H1 (cell line): ENCODE measurements around the gene MSI1. TPM values are rescaled to one million over a fixed set of nuclear protein-coding genes. Genes with fewer than 3 reads are reported as not detected.
A peak's percentile ranks its signal among the peaks of the same experiment; 100 is the strongest.

Source experiments
- CTCF ChIA-PET: fragments of 300-600 bp; sonication (Branson Sonifier 250); formaldehyde crosslinking; loops from one replicate; lab custom pipeline; 2021; ENCODE audit not compliant: partially characterized antibody; lab: Charles Lee
- POLR2A ChIA-PET: fragments of 300-600 bp; sonication (Branson Sonifier 250); formaldehyde crosslinking; loops from one replicate; lab custom pipeline; 2021; ENCODE audit warnings: inconsistent platforms; ENCODE audit not compliant: partially characterized antibody; lab: Charles Lee
- DNase-seq, 2 experiments: peaks; one replicate each; pipeline versions ENCODE4 v3.0.0 to v3.0.0-alpha.2; 2010 to 2022; ENCODE audit warnings: low spot score in 2 of 2, low read depth in 1 of 2, mixed read lengths in 1 of 2
- FAIRE-seq: peaks from 2 replicates; lab custom pipeline; 2011; peaks lifted over from hg19 to GRCh38; lab: Jason Lieb, UNC
- H2AFZ ChIP-seq: 2 replicates; pipeline ENCODE4 v1.8.1; 2012; ENCODE audit warnings: low read length, inconsistent platforms
- H2AK5ac ChIP-seq: 2 replicates; pipeline ENCODE4 v1.6.1; 2013; ENCODE audit warnings: low read depth, low read length
- H2BK120ac ChIP-seq: replicated peaks from 2 replicates; pipeline ENCODE3; 2013; ENCODE audit warnings: low read depth, low read length, inconsistent platforms
- H2BK12ac ChIP-seq: 2 replicates; pipeline ENCODE4 v1.6.1; 2013; ENCODE audit warnings: low read depth, low read length
- H2BK15ac ChIP-seq: 2 replicates; pipeline ENCODE4 v1.6.1; 2013; ENCODE audit warnings: low read length
- H2BK20ac ChIP-seq: 2 replicates; pipeline ENCODE4 v1.6.1; 2013; ENCODE audit warnings: low read length
- H2BK5ac ChIP-seq: 2 replicates; pipeline ENCODE4 v1.6.1; 2013; ENCODE audit warnings: low read depth, low read length
- H3K14ac ChIP-seq: 2 replicates; pipeline ENCODE4 v1.6.1; 2013; ENCODE audit warnings: inconsistent platforms; ENCODE audit not compliant: insufficient read length
- H3K18ac ChIP-seq: 2 replicates; pipeline ENCODE4 v1.6.1; 2013; ENCODE audit warnings: low read length; ENCODE audit errors: extremely low read depth
- H3K23ac ChIP-seq: 2 replicates; pipeline ENCODE4 v1.6.1; 2013; ENCODE audit warnings: inconsistent platforms; ENCODE audit not compliant: insufficient read length
- H3K23me2 ChIP-seq: 2 replicates; pipeline ENCODE4 v1.6.1; 2013; ENCODE audit warnings: low read depth, low read length
- H3K27ac ChIP-seq: 2 replicates; pipeline ENCODE4 v1.6.1; 2011; ENCODE audit warnings: low read depth, low read length, inconsistent platforms
- H3K27me3 ChIP-seq, 4 experiments: replicated peaks in 1 of 4; 1 replicate in 1 of 4; 2 replicates in 3 of 4; pipeline versions ENCODE4 v1.6.1 to v1.8.1; 2011 to 2013; ENCODE audit warnings: low read length in 3 of 4, mild to moderate bottlenecking in 3 of 4, inconsistent platforms in 2 of 4, mixed read lengths in 2 of 4, moderate library complexity in 1 of 4; ENCODE audit not compliant: control insufficient read depth in 3 of 4, insufficient read depth in 3 of 4; ENCODE audit errors: extremely low read depth in 1 of 4
- H3K36me3 ChIP-seq, 4 experiments: 2 replicates each; pipeline versions ENCODE4 v1.6.1 to v1.8.1; 2011 to 2013; ENCODE audit warnings: mild to moderate bottlenecking in 4 of 4, low read length in 3 of 4, moderate library complexity in 2 of 4, control low read depth in 1 of 4, inconsistent platforms in 1 of 4; ENCODE audit not compliant: insufficient read depth in 4 of 4, control insufficient read depth in 2 of 4
- H3K4ac ChIP-seq: replicated peaks from 2 replicates; pipeline ENCODE3; 2013; ENCODE audit warnings: low read length, low read depth, mixed read lengths, inconsistent platforms; ENCODE audit not compliant: insufficient read length
- H3K4me1 ChIP-seq, 4 experiments: replicated peaks in 1 of 4; 1 replicate in 1 of 4; 2 replicates in 3 of 4; pipeline versions ENCODE4 v1.6.1 to v1.8.1; 2011 to 2013; ENCODE audit warnings: low read length in 3 of 4, inconsistent platforms in 2 of 4, mixed read lengths in 1 of 4; ENCODE audit not compliant: insufficient read depth in 4 of 4, control insufficient read depth in 3 of 4
- H3K4me2 ChIP-seq, 2 experiments: 2 replicates each; pipeline versions ENCODE4 v1.6.1 to v1.8.1; 2011 to 2013; ENCODE audit warnings: low read depth in 2 of 2, low read length in 2 of 2, control low read depth in 1 of 2, inconsistent platforms in 1 of 2, mild to moderate bottlenecking in 1 of 2; ENCODE audit not compliant: insufficient read depth in 1 of 2
- H3K4me3 ChIP-seq, 4 experiments: fragments of 200-600, 300-600 bp in 1 of 4; sonication (generic), shearing (Covaris generic), sonication (Bioruptor Twin) in 1 of 4; 2 replicates each; pipeline versions ENCODE4 v1.5.1 to v1.8.1; 2011 to 2016; ENCODE audit warnings: low read length in 4 of 4, low read depth in 3 of 4, control low read depth in 2 of 4, inconsistent platforms in 2 of 4, mild to moderate bottlenecking in 2 of 4, mixed read lengths in 1 of 4, moderate library complexity in 1 of 4; ENCODE audit not compliant: insufficient read depth in 2 of 4; ENCODE audit errors: extremely low read depth in 1 of 4
- H3K56ac ChIP-seq: replicated peaks from 2 replicates; pipeline ENCODE3; 2013; ENCODE audit warnings: low read depth, mild to moderate bottlenecking, mixed read lengths, low read length, inconsistent platforms; ENCODE audit not compliant: insufficient read length
- H3K79me1 ChIP-seq: 2 replicates; pipeline ENCODE4 v1.6.1; 2013; ENCODE audit warnings: low read depth, low read length, control low read depth
- H3K79me2 ChIP-seq, 2 experiments: 2 replicates each; pipeline versions ENCODE4 v1.6.1 to v1.8.1; 2012 to 2013; ENCODE audit warnings: low read length in 2 of 2, mild to moderate bottlenecking in 2 of 2, inconsistent platforms in 1 of 2; ENCODE audit not compliant: insufficient read depth in 2 of 2, control insufficient read depth in 1 of 2
- H3K9ac ChIP-seq, 4 experiments: replicated peaks in 1 of 4; 1 replicate in 1 of 4; 2 replicates in 3 of 4; pipeline versions ENCODE4 v1.6.1 to v1.8.1; 2011 to 2013; ENCODE audit warnings: low read depth in 3 of 4, low read length in 3 of 4, control low read depth in 2 of 4, mild to moderate bottlenecking in 2 of 4, moderate library complexity in 2 of 4, inconsistent platforms in 1 of 4; ENCODE audit errors: extremely low read depth in 1 of 4
- H3K9me3 ChIP-seq, 2 experiments: 2 replicates each; pipeline versions ENCODE4 v1.6.1 to v1.8.1; 2012 to 2013; ENCODE audit warnings: mild to moderate bottlenecking in 2 of 2, moderate library complexity in 2 of 2, control low read depth in 1 of 2, inconsistent platforms in 1 of 2, low read depth in 1 of 2, low read length in 1 of 2, mixed read lengths in 1 of 2; ENCODE audit not compliant: insufficient read depth in 2 of 2
- H4K20me1 ChIP-seq, 2 experiments: replicated peaks in 1 of 2; 2 replicates each; pipeline versions ENCODE3 to v1.8.1; 2011 to 2013; ENCODE audit warnings: inconsistent platforms in 2 of 2, low read length in 2 of 2, mild to moderate bottlenecking in 1 of 2; ENCODE audit not compliant: insufficient read depth in 2 of 2, control insufficient read depth in 1 of 2
- H4K5ac ChIP-seq: 2 replicates; pipeline ENCODE4 v1.6.1; 2013; ENCODE audit warnings: low read length, low read depth, mixed read lengths, inconsistent platforms; ENCODE audit not compliant: insufficient read length
- H4K8ac ChIP-seq: 2 replicates; pipeline ENCODE4 v1.8.0; 2013; ENCODE audit warnings: mild to moderate bottlenecking, moderate library complexity, low read length, inconsistent platforms; ENCODE audit not compliant: insufficient read depth; ENCODE audit errors: extremely low read depth
- H4K91ac ChIP-seq: replicated peaks from 2 replicates; pipeline ENCODE3; 2013; ENCODE audit warnings: low read length, mixed read lengths, inconsistent platforms; ENCODE audit not compliant: insufficient read length
- BACH1 ChIP-seq: IDR thresholded peaks from 2 replicates; pipeline ENCODE4 v1.6.1; 2012; ENCODE audit warnings: low read length, improper control_type of control experiment
- BCL11A ChIP-seq, 2 experiments: IDR thresholded peaks; one replicate each; pipeline ENCODE4 v1.6.1; 2011; ENCODE audit warnings: low read depth in 2 of 2, low read length in 2 of 2, mild to moderate bottlenecking in 2 of 2
- CHD2 ChIP-seq: IDR thresholded peaks from 2 replicates; pipeline ENCODE4 v1.6.1; 2012; ENCODE audit warnings: low read length, improper control_type of control experiment
- CREB1 ChIP-seq: IDR thresholded peaks from 2 replicates; pipeline ENCODE4 v1.6.1; 2012; ENCODE audit warnings: inconsistent platforms
- MAFK ChIP-seq: IDR thresholded peaks from 2 replicates; pipeline ENCODE4 v1.6.1; 2012; ENCODE audit warnings: low read depth, mild to moderate bottlenecking, improper control_type of control experiment, low read length
- SIRT6 ChIP-seq: IDR thresholded peaks from one replicate; pipeline ENCODE4 v1.7.1; 2012; ENCODE audit warnings: low read length, inconsistent platforms
- SP2 ChIP-seq: IDR thresholded peaks from 2 replicates; pipeline ENCODE4 v1.6.1; 2012; ENCODE audit warnings: mild to moderate bottlenecking, low read length, inconsistent platforms
- WGBS, 2 experiments: shearing (Covaris generic) in 1 of 2; methylation state at CpG; one replicate each; pipeline versions ENCODE4 v1.1.6 to v1.1.7; 2013 to 2015; ENCODE audit warnings: low lambda C conversion rate in 2 of 2, mixed read lengths in 2 of 2, inconsistent platforms in 1 of 2, low coverage in 1 of 2, missing lambda C conversion rate in 1 of 2; ENCODE audit not compliant: insufficient replicate concordance in 2 of 2, insufficient coverage in 1 of 2, insufficient read length in 1 of 2; ENCODE audit errors: extremely low coverage in 1 of 2, missing lambda C conversion rate in 1 of 2; 5-methylcytosine and 5-hydroxymethylcytosine counted together
- polyA plus RNA-seq, 7 experiments: library from polyadenylated mRNA; depleted of rRNA in 3 of 7; stranded (reverse) in 5 of 7; unstranded in 2 of 7; fragments of >200 nt in 5 of 7; fragments of 200-250 nt in 2 of 7; gene quantifications; 1 replicate in 5 of 7; 2 replicates in 1 of 7; 4 replicates in 1 of 7; pipeline versions ENCODE4 v1.2.1 to v1.2.3, GENCODE V29; 2011 to 2013; ENCODE audit warnings: missing spikeins in 2 of 7, mixed read lengths in 2 of 7
- total RNA-seq: library from RNA; stranded (reverse); fragmentation: NEBNext Ultra II Directional; extraction: Animal tissue kit (Norgen Biotek cat#: 25700); gene quantifications from 2 replicates; pipeline ENCODE4 v1.2.1, GENCODE V29; 2021
- TF ChIP-seq, protein P1 (sequence below): IDR thresholded peaks from 2 replicates; pipeline ENCODE4 v1.6.1; 2012; ENCODE audit warnings: low read length, inconsistent platforms
- TF ChIP-seq, protein P2 (sequence below): IDR thresholded peaks from 2 replicates; pipeline ENCODE4 v1.6.1; 2012; ENCODE audit warnings: inconsistent platforms

Gene MSI1
- total and polyA plus RNA-seq, 2 of the 8 experiments (the other 6 are each of a cell fraction or from before 2014, with no cell fraction given) = 13.5 to 51.9 TPM

DNA sequence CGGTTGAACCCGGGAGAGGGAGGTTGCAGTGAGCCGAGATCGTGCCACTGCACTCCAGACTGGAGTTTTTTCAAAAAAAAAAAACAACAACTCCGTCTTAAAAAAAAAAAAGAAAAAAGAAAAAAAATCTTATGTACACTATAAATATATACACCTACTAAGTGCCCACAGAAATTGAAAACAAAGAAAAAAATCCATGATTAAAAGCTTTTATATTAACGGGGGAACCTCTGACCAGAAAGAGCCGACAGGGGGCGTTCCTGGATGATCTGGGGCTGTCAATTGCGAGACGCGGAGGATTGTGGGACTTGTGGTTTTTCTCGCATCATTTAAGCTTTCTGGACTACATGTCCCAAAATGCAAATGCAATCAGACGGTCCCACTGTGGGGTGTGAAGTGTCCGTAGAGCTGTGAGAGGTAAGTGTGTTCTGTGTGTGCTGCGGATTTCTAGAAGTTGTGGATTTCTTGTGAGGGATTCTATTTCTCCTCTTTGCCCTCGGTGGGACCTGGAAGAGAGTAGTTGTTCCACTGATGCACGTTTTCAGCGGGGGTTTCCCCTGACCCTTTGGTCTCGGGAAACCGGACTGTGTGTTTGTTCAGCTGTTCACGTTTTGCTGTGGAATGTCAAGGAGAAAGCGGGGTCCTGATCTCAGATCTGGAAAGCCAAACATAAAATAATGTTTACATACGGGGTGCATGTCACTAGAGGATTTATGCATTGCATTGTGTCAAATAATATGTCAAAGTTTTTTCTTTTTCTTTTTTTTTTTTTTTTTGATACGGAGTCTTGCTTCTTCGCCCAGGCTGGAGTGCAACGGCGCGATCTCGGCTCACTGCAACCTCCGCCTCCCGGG, 66.8 kb downstream of the MSI1 start, which contains the start of gene SIRT4:
Gene SIRT4 (plus strand): TSS at position 360 of the 854 bp plus-strand sequence. CDS start 1,241 bp downstream, outside the sequence.
- H2BK120ac ChIP-seq = no peak within 1 kb of the TSS
- H3K23me2 ChIP-seq = peaks cover 5% of the 10 kb centered on the region
- no peaks in the 10 kb centered on the region for H3K27me3 ChIP-seq
- H3K4me2 ChIP-seq = peak within 1 kb of the TSS; percentile 86 to 88
- H3K4me3 ChIP-seq = peak within 1 kb of the TSS; percentile 79 to 98 (median 88)
- FAIRE-seq (peak; percentile 93), DNase-seq (peak in 1 of 2 experiments; percentile 87)
- peak within 1 kb of the TSS; percentile 84 for H3K27ac ChIP-seq
- H3K18ac ChIP-seq = peak within 1 kb of the TSS; percentile 64; the same call in 1 of the 2 replicates
- no peak within 1 kb of the TSS for H4K91ac ChIP-seq
- ChIA-PET POLR2A (interaction anchor here (0.6 to 4.7 kb wide), 14 partner anchors 10 to 177 kb away, joined by 3 to 131 read pairs (median 3); partner anchors contain the start of genes RNU4-1, RNU4-2 and RPLP0), CTCF (interaction anchor here (0.8 to 7.2 kb wide), 24 partner anchors 9 to 230 kb away, joined by 3 to 109 read pairs (median 4); partner anchors contain the start of genes PXN and RNU4-1)
- H4K20me1 ChIP-seq = no peaks in the 10 kb centered on the region
- no peaks in the 10 kb centered on the region for H3K36me3 ChIP-seq
- no peak within 1 kb of the TSS for H2BK15ac ChIP-seq
- H3K9me3 ChIP-seq = no peaks in the 10 kb centered on the region
- H2BK5ac ChIP-seq = peak within 1 kb of the TSS; percentile 41; the same call in 1 of the 2 replicates
- no peak within 1 kb of the TSS for H3K56ac ChIP-seq
- H2AFZ ChIP-seq = peak within 1 kb of the TSS; percentile 100
- no peaks in the 10 kb centered on the region for H3K4me1 ChIP-seq
- H4K8ac ChIP-seq = no peak within 1 kb of the TSS
- H3K79me1 ChIP-seq = no peaks in the 10 kb centered on the region
- H2BK12ac ChIP-seq = no peak within 1 kb of the TSS
- no peak within 1 kb of the TSS for H3K14ac ChIP-seq
- 17% methylated on average over 30 of the region's 31 CpGs; no CpG with 5 or more reads in 1 of the 2 experiments for WGBS, 2 experiments
- no peak within 1 kb of the TSS for H2BK20ac ChIP-seq
- H2AK5ac ChIP-seq = no peak within 1 kb of the TSS
- H3K9ac ChIP-seq = peak within 1 kb of the TSS in 3 of 4 experiments; percentile 60 to 97 (median 82); a peak in 6 of 7 replicates
- no peaks in the 10 kb centered on the region for H3K79me2 ChIP-seq
- H4K5ac ChIP-seq = no peak within 1 kb of the TSS
- no peak within 1 kb of the TSS for H3K4ac ChIP-seq
- no peak within 1 kb of the TSS for H3K23ac ChIP-seq
- TF ChIP-seq CHD2 (no peak), BACH1 (no peak), BCL11A (IDR thresholded peaks at IDR 0.05; ENCODE audit: low read depth in 2 of 2, low read length in 2 of 2) (no peak), SP2 (no peak), SIRT6 (no peak), CREB1 (peak; percentile 69; the same call in 1 of the 2 replicates), MAFK (no peak)
- TF ChIP-seq, protein P1, sequence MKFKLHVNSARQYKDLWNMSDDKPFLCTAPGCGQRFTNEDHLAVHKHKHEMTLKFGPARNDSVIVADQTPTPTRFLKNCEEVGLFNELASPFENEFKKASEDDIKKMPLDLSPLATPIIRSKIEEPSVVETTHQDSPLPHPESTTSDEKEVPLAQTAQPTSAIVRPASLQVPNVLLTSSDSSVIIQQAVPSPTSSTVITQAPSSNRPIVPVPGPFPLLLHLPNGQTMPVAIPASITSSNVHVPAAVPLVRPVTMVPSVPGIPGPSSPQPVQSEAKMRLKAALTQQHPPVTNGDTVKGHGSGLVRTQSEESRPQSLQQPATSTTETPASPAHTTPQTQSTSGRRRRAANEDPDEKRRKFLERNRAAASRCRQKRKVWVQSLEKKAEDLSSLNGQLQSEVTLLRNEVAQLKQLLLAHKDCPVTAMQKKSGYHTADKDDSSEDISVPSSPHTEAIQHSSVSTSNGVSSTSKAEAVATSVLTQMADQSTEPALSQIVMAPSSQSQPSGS = no peak
- TF ChIP-seq, protein P2, sequence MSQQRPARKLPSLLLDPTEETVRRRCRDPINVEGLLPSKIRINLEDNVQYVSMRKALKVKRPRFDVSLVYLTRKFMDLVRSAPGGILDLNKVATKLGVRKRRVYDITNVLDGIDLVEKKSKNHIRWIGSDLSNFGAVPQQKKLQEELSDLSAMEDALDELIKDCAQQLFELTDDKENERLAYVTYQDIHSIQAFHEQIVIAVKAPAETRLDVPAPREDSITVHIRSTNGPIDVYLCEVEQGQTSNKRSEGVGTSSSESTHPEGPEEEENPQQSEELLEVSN = no peak
